ENCODE results near the gene PLSCR1.

PLSCR1 gene

DNA sequence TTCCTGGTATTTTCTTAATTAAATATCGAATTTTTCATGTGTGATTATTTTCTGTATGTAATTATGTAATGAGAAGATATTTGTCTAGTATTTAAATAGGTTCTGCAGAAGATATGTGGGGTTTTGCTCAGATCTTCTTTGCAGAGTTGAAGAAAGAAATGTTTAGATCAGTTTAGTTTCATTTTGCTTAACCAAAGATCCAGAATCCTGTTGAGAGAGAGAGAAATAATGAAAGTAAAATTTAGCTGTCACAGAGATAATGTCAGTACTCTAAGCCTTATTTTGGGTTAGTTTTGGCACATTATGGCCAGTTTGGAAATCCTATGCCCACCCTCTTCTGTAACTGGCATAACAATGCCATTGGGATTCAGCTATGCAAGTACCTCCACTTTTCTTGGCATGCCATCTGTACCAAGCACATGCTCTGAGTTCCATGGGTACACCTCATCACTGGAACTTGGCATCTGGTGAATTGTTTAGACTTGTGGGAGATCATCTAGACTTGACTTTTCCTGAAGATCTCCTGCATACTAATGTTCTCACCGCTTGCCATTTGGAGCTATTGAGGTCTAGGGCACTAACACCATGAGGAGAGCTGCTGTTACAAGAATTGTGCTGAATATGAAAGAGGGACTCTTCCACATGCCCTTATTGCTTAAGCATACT, 30.9 kb downstream of the PLSCR1 start:
- no peaks in the 10 kb centered on the region for H3F3A ChIP-seq (ENCODE audit: control insufficient read depth, insufficient read depth)
- H3K4me3 ChIP-seq (ENCODE audit: low read length) = no peak overlapping the region
- no peaks in the 10 kb centered on the region for H3K9me2 ChIP-seq (replicated peaks; ENCODE audit: control insufficient read depth, low read length)
- H4K20me1 ChIP-seq (ENCODE audit: control insufficient read depth, insufficient read depth, low read depth, low read length) = no peaks in the 10 kb centered on the region
- H3K9me3 ChIP-seq (ENCODE audit: control insufficient read depth, insufficient read depth, low read length) = no peaks in the 10 kb centered on the region
- no peak overlapping the region for H3K4me2 ChIP-seq (ENCODE audit: low read length)
- H3K4me1 ChIP-seq (ENCODE audit: control insufficient read depth, low read length) = no peaks in the 10 kb centered on the region
- H3K27ac ChIP-seq (ENCODE audit: low read depth, low read length) = no peak overlapping the region
- no peaks in the 10 kb centered on the region for H3K36me3 ChIP-seq (ENCODE audit: control insufficient read depth, low read length)
- no peaks in the 10 kb centered on the region for H3K79me2 ChIP-seq (ENCODE audit: control insufficient read depth, low read length)
- TF ChIP-seq, protein P1, sequence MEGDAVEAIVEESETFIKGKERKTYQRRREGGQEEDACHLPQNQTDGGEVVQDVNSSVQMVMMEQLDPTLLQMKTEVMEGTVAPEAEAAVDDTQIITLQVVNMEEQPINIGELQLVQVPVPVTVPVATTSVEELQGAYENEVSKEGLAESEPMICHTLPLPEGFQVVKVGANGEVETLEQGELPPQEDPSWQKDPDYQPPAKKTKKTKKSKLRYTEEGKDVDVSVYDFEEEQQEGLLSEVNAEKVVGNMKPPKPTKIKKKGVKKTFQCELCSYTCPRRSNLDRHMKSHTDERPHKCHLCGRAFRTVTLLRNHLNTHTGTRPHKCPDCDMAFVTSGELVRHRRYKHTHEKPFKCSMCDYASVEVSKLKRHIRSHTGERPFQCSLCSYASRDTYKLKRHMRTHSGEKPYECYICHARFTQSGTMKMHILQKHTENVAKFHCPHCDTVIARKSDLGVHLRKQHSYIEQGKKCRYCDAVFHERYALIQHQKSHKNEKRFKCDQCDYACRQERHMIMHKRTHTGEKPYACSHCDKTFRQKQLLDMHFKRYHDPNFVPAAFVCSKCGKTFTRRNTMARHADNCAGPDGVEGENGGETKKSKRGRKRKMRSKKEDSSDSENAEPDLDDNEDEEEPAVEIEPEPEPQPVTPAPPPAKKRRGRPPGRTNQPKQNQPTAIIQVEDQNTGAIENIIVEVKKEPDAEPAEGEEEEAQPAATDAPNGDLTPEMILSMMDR (IDR thresholded peaks at IDR 0.05; ENCODE audit: low read depth, low read length, poor library complexity, severe bottlenecking) = no peak
- H3K27me3 ChIP-seq (ENCODE audit: control insufficient read depth, low read length) = no peaks in the 10 kb centered on the region

DNA sequence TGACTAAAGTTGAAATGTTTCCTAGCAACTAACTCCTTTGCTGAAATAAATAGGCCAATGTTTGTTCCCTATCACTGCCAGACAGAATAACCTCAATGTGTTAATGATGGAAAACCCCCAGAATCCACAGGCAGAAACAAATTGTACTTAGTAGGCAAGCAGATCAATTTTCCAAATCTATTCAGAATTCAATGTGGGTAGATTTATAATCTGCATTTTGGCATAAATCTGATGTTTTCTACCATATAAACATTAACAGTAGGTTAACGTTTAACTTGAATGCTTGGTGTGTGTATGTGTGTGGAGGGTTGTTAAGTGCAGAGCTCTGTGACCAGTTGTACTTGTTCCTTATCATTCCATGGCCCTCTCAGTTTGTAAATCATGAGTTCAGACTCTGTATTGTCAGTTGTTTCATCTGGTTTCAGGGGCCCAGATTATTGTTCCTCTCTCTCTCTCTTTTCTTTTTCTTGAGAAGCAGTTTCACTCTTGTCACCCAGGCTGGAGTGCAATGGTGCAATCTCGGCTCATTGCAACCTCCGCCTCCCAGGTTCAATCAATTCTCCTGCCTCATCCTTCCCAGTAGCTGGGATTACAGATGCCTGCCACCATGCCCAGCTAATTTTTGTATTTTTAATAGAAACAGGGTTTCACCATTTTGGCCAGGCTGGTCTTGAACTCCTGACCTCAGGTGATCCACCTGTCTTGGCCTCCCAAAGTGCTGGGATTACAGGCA, 32.8 kb downstream of the PLSCR1 start:
- no peaks in the 10 kb centered on the region for H3K36me3 ChIP-seq (ENCODE audit: control insufficient read depth, low read length)
- no peak overlapping the region for H3K27ac ChIP-seq (ENCODE audit: low read depth, low read length)
- TF ChIP-seq, protein P1 (IDR thresholded peaks at IDR 0.05; ENCODE audit: low read depth, low read length, poor library complexity, severe bottlenecking) = no peak
- H3K9me3 ChIP-seq (ENCODE audit: control insufficient read depth, insufficient read depth, low read length) = no peaks in the 10 kb centered on the region
- no peaks in the 10 kb centered on the region for H3K4me1 ChIP-seq (ENCODE audit: control insufficient read depth, low read length)
- H3K9me2 ChIP-seq (replicated peaks; ENCODE audit: control insufficient read depth, low read length) = no peaks in the 10 kb centered on the region
- no peaks in the 10 kb centered on the region for H3F3A ChIP-seq (ENCODE audit: control insufficient read depth, insufficient read depth)
- H3K79me2 ChIP-seq (ENCODE audit: control insufficient read depth, low read length) = no peaks in the 10 kb centered on the region
- H4K20me1 ChIP-seq (ENCODE audit: control insufficient read depth, insufficient read depth, low read depth, low read length) = no peaks in the 10 kb centered on the region
- no peak overlapping the region for H3K4me2 ChIP-seq (ENCODE audit: low read length)
- no peak overlapping the region for H3K4me3 ChIP-seq (ENCODE audit: low read length)
- H3K27me3 ChIP-seq (ENCODE audit: control insufficient read depth, low read length) = no peaks in the 10 kb centered on the region

GRCh38 chr3:146507331-146508120, 36.9 kb downstream of the PLSCR1 start:
- Histone ChIP-seq H3K4me2 (ENCODE audit: low read length) (no peak overlapping the region), H3K27me3 (ENCODE audit: control insufficient read depth, low read length) (no peaks in the 10 kb centered on the region), H3K79me2 (ENCODE audit: control insufficient read depth, low read length) (no peaks in the 10 kb centered on the region), H4K20me1 (ENCODE audit: control insufficient read depth, insufficient read depth, low read depth, low read length) (no peaks in the 10 kb centered on the region), H3K9me2 (replicated peaks; ENCODE audit: control insufficient read depth, low read length) (no peaks in the 10 kb centered on the region), H3K27ac (ENCODE audit: low read depth, low read length) (no peak overlapping the region), H3K36me3 (ENCODE audit: control insufficient read depth, low read length) (no peaks in the 10 kb centered on the region), H3F3A (ENCODE audit: control insufficient read depth, insufficient read depth) (no peaks in the 10 kb centered on the region), H3K4me1 (ENCODE audit: control insufficient read depth, low read length) (no peaks in the 10 kb centered on the region), H3K9me3 (ENCODE audit: control insufficient read depth, insufficient read depth, low read length) (no peaks in the 10 kb centered on the region), H3K4me3 (ENCODE audit: low read length) (no peak overlapping the region)
- TF ChIP-seq, protein P1 (IDR thresholded peaks at IDR 0.05; ENCODE audit: low read depth, low read length, poor library complexity, severe bottlenecking) = no peak
- no peak for TF ChIP-seq EZH2phosphoT487 (IDR thresholded peaks at IDR 0.05; ENCODE audit: borderline replicate concordance, low read length)
